Suprapubic skin (tissue), 4 donors: ENCODE results near the gene HSPA12B. TPM values are rescaled to one million over a fixed set of nuclear protein-coding genes. Genes with fewer than 3 reads are reported as not detected.
"Not testable (repeated sequence)": the region's sequence is repeated elsewhere in the genome, so short reads cannot be mapped to it uniquely, and the experiment has no call there.

Source experiments
- DNase-seq, 2 donors: peaks; one replicate each; pipeline ENCODE4 v3.0.0-alpha.2; 2019; ENCODE audit warnings: low spot score in 2 of 2
- H3K27ac ChIP-seq: fragments of 200-600 bp; sonication (generic); one replicate; pipeline ENCODE4 v1.5.1; 2019
- H3K27me3 ChIP-seq: fragments of 200-600 bp; sonication (generic); one replicate; pipeline ENCODE4 v1.5.1; 2019
- H3K36me3 ChIP-seq: fragments of 200-600 bp; sonication (generic); one replicate; pipeline ENCODE4 v1.5.1; 2019
- H3K4me1 ChIP-seq: fragments of 200-600 bp; sonication (generic); one replicate; pipeline ENCODE4 v1.5.1; 2019
- H3K4me3 ChIP-seq: fragments of 200-600 bp; sonication (generic); one replicate; pipeline ENCODE4 v1.5.1; 2019; ENCODE audit warnings: mild to moderate bottlenecking
- H3K9me3 ChIP-seq: fragments of 200-600 bp; sonication (generic); one replicate; pipeline ENCODE4 v1.5.1; 2019
- EP300 ChIP-seq: sonication (generic); formaldehyde crosslinking; IDR thresholded peaks from one replicate; pipeline ENCODE4 v1.6.1; 2017; ENCODE audit warnings: antibody characterized with exemption
- POLR2A ChIP-seq, 2 donors: fragments of 450-650 bp; IDR thresholded peaks; one replicate each; pipeline ENCODE4 v1.6.1; 2017; ENCODE audit warnings: antibody characterized with exemption in 2 of 2, mild to moderate bottlenecking in 2 of 2, moderate library complexity in 2 of 2
- POLR2AphosphoS5 ChIP-seq, 3 donors: sonication (generic); formaldehyde crosslinking; IDR thresholded peaks; one replicate each; pipeline ENCODE4 v1.6.1; 2017; ENCODE audit warnings: antibody characterized with exemption in 3 of 3
- WGBS: methylation state at CpG from one replicate; pipeline ENCODE4 v1.1.5; 2018; 5-methylcytosine and 5-hydroxymethylcytosine counted together
- total RNA-seq, 4 donors: library from RNA; depleted of rRNA; stranded (reverse); fragments of >200 nt; gene quantifications; one replicate each; pipeline ENCODE4 v1.1.0, GENCODE V29; 2016
- TF ChIP-seq, protein P1 (sequence below), 2 donors: fragments of 200-600 bp in 1 of 2; fragments of 450-650 bp in 1 of 2; sonication (generic) in 1 of 2; IDR thresholded peaks; one replicate each; pipeline ENCODE4 v1.5.1; 2016 to 2019; ENCODE audit warnings: antibody characterized with exemption in 2 of 2, mild to moderate bottlenecking in 1 of 2, moderate library complexity in 1 of 2

Gene HSPA12B
- total RNA-seq, 4 donors from 2014 or later, result 1.9 to 8.7 (median 4.4) TPM

DNA sequence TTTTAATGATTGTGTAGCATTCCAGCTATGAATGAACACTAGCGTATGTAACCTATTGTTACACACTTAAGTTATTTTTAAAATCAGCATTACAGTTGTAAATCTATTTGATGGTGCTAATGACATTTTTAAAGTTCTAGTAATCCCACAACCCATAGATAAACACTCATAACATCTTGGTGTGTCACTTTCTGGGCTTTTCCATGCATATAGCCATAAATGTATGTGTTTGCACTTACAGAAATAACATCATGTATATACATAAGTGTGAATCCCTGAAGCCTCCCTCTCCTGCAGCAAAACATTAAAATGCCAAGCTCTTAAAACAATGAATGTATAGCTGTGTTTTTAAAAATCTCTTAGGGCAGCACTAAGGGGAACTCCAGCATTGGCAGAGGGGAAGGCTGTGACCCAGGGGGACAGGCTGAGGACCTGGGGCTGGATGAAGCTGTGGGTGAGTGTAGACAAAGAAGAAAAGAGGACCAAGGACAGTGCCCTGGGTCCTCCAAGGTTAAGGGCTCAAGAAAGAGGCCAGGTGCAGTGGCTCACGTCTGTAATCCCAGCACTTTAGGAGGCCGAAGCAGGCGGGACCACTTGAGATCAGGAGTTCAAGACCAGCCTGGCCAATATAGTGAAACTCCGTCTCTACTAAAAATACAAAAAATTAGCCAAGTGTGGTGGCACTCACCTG is 55.0 kb downstream of the HSPA12B start:
- peak overlapping the region; percentile 66 for H3K4me3 ChIP-seq
- TF ChIP-seq EP300, result no peak
- TF ChIP-seq POLR2A (IDR thresholded peaks at IDR 0.05), result no peak
- TF ChIP-seq, protein P1, sequence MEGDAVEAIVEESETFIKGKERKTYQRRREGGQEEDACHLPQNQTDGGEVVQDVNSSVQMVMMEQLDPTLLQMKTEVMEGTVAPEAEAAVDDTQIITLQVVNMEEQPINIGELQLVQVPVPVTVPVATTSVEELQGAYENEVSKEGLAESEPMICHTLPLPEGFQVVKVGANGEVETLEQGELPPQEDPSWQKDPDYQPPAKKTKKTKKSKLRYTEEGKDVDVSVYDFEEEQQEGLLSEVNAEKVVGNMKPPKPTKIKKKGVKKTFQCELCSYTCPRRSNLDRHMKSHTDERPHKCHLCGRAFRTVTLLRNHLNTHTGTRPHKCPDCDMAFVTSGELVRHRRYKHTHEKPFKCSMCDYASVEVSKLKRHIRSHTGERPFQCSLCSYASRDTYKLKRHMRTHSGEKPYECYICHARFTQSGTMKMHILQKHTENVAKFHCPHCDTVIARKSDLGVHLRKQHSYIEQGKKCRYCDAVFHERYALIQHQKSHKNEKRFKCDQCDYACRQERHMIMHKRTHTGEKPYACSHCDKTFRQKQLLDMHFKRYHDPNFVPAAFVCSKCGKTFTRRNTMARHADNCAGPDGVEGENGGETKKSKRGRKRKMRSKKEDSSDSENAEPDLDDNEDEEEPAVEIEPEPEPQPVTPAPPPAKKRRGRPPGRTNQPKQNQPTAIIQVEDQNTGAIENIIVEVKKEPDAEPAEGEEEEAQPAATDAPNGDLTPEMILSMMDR (IDR thresholded peaks at IDR 0.05), result no peak
- no peak for TF ChIP-seq POLR2AphosphoS5 (IDR thresholded peaks at IDR 0.05)
- no peaks in the 10 kb centered on the region for H3K27me3 ChIP-seq
- peaks cover 3% of the 10 kb centered on the region for H3K36me3 ChIP-seq
- peaks cover 53% of the 10 kb centered on the region for H3K4me1 ChIP-seq
- no peak overlapping the region for H3K27ac ChIP-seq
- no peaks in the 10 kb centered on the region for H3K9me3 ChIP-seq
- WGBS, result 71% methylated on average over 5 of the region's 5 CpGs
- no peak for DNase-seq

DNA sequence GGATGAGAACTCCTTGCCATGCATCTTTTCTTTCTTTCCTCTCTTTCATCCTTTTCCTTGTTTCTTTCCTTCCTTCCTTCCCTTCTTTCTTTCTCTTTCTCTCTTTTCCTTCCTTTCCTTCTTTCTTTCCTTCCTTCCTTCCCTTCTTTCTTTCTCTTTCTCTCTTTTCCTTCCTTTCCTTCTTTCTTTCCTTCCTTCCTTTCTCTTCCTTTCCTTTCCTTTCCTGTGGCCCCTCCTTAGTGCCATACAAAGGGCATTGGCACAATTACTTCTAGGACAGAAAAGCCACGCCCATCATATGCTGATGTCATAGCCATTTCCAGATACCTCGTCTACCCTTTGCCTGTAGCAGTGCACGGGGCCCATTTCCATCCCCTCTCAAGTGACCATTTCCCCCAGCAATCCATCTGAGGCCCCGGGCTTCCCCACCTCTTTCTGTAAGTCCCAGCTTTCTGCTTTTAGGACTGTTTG is 56.2 kb downstream of the HSPA12B start:
- Histone ChIP-seq H3K27ac (no peak overlapping the region), H3K4me1 (peaks cover 41% of the 10 kb centered on the region), H3K4me3 (no peak overlapping the region), H3K9me3 (no peaks in the 10 kb centered on the region), H3K27me3 (no peaks in the 10 kb centered on the region), H3K36me3 (peaks cover 3% of the 10 kb centered on the region)
- no peak for DNase-seq
- 50% methylated on average over 4 of the region's 4 CpGs for WGBS
- TF ChIP-seq POLR2AphosphoS5 (IDR thresholded peaks at IDR 0.05), result no peak
- no peak for TF ChIP-seq POLR2A (IDR thresholded peaks at IDR 0.05)
- TF ChIP-seq, protein P1 (IDR thresholded peaks at IDR 0.05), result no peak
- no peak for TF ChIP-seq EP300

DNA sequence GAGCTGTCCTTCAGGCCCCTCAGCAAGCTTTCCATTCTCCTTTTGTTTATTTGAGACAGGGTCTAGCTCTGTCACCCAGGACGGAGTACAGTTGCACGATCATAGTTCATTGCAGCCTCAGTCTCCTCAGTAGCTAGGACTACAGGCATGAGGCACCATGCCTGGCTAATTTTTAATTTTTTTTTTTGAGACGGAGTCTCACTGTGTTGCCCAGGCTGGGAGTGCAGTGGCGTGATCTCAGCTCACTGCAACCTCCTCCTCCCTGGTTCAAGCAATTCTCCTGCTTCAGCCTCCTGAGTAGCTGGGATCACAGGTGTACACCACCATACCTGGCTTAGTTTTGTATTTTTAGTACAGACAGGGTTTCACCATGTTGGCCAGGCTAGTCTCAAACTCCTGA is 56.7 kb downstream of the HSPA12B start:
- not testable (repeated sequence) for H3K4me3 ChIP-seq, H3K27ac ChIP-seq, H3K9me3 ChIP-seq, DNase-seq, H3K36me3 ChIP-seq, H3K27me3 ChIP-seq
- H3K4me1 ChIP-seq, result peaks cover 36% of the 10 kb centered on the region
- 94% methylated on average over 4 of the region's 4 CpGs for WGBS

DNA sequence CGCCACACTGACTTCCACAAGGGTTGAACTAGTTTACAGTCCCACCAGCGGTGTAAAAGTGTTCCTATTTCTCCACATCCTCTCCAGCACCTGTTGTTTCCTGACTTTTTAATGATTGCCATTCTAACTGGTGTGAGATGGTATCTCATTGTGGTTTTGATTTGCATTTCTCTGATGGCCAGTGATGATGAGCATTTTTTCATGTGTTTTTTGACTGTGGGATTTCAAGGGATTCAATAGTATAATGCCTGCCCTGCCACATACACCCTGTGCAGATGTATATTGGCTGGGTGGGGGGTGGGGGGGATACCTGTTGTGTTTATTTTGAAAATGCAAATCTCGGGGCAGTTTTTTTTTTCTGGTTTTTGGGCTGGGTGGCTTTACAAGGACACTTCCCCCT is 61.7 kb downstream of the HSPA12B start:
- not testable (repeated sequence) for H3K36me3 ChIP-seq
- WGBS, result 82% methylated on average over 1 of the region's 3 CpGs

DNA sequence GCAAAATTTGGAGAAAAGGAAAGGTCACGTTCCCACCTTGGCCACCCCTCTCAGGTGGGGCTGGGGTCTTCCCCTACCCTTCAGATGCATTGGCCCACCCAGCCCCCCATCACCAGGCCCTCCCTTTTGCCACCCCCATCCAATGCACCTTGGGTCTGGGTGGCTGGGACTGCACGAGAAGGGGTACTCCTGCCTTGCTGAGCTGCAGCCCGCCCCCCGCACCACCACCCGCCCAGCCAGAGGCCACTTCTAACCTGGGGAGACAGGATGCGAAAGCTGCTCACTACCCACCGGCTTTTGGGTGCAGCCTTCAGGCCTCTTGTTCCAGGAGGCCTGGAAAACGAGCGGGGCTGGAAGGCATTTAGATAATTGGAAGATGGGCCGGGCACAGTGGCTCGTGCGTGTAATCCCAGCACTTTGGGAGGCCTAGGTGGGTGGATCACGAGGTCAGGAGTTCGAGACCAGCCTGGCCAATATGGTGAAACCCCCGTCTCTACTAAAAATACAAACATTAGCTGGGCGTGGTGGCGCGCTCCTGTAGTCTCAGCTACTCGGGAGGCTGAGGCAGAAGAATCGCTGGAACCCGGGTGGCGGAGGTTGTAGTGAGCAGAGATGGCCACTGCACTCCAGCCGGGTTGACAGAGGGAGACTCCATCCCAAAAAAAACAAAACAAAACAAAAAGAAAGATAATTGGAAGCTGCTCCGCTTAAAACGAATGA is 62.4 kb downstream of the HSPA12B start:
- Histone ChIP-seq H3K9me3 (no peaks in the 10 kb centered on the region), H3K27ac (peak overlapping the region; percentile 94), H3K27me3 (no peaks in the 10 kb centered on the region), H3K4me3 (peak overlapping the region; percentile 65), H3K36me3 (peaks cover 4% of the 10 kb centered on the region), H3K4me1 (peaks cover 49% of the 10 kb centered on the region)
- WGBS, result 82% methylated on average over 22 of the region's 25 CpGs
- DNase-seq, result peak in 1 of 2 donors; percentile 72
- TF ChIP-seq POLR2AphosphoS5 (IDR thresholded peaks at IDR 0.05), result no peak
- no peak for TF ChIP-seq POLR2A (IDR thresholded peaks at IDR 0.05)
- TF ChIP-seq, protein P1 (IDR thresholded peaks at IDR 0.05), result no peak
- no peak for TF ChIP-seq EP300

More for the DNA sequence above, 61.7 kb downstream of the HSPA12B start:
- not testable (repeated sequence) for H3K27ac ChIP-seq, H3K4me3 ChIP-seq, H3K27me3 ChIP-seq, H3K9me3 ChIP-seq, DNase-seq
- peaks cover 42% of the 10 kb centered on the region for H3K4me1 ChIP-seq
